Measurements from ENCODE around the gene OBP2B.

Gene OBP2B

GRCh38 chr9:133204993-133205336 lies 4.1 kb downstream of the OBP2B start:
- TF ChIP-seq EZH2 (IDR thresholded peaks at IDR 0.05) (no peak), POLR2AphosphoS5 (IDR thresholded peaks at IDR 0.05; ENCODE audit: borderline replicate concordance, low read depth, low read length) (no peak)
- no peaks in the 10 kb centered on the region for H3K36me3 ChIP-seq (ENCODE audit: insufficient read depth, low read length)
- H3K4me3 ChIP-seq, result no peak overlapping the region
- no peak overlapping the region for H3K9ac ChIP-seq (ENCODE audit: insufficient read length)
- no peak for DNase-seq (ENCODE audit: low read depth, low spot score)
- H3K9me3 ChIP-seq (ENCODE audit: low read depth, low read length), result no peaks in the 10 kb centered on the region
- H3K27ac ChIP-seq, result no peak overlapping the region

DNA sequence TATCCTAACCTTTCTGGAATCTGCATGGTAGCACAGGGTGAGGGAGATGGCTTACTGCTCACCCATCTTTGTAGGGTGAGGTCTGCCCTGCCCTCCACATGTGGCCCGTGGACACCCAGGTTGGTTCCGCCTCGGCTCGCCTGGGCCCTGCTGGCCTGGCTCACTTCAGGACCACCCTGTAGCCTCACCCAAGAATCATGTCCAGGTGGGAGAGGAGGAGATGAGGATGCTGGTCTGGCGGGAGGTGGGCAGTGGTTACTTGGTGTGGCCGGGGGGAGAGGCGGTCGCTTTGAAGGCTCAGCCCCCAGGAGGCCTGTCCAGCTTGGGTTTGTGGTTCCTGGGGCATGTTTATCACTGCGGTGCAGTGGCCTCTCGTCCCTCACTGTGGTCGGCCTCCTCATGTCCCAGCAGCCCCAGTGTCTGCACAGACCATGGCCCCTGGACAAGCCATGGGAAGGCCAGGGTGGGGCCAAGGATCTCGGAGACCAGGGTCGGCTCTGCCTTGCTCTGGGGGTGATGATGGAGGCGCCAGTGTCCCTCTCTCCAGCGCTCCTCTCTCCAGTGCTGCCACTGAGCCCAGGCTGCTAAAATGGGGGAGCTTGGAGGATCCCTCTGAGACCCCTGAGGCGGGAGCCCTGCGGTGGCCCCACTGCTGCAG lies 4.6 kb downstream of the OBP2B start:
- no peak overlapping the region for H3K27ac ChIP-seq
- H3K4me3 ChIP-seq, result no peak overlapping the region
- H3K36me3 ChIP-seq (ENCODE audit: insufficient read depth, low read length), result no peaks in the 10 kb centered on the region
- no peaks in the 10 kb centered on the region for H3K9me3 ChIP-seq (ENCODE audit: low read depth, low read length)
- TF ChIP-seq FOXP2 (optimal IDR thresholded peaks at IDR 0.05; ENCODE audit: control extremely low read depth, extremely low read length, insufficient read depth), result no peak
- TF ChIP-seq POLR2AphosphoS5 (IDR thresholded peaks at IDR 0.05; ENCODE audit: borderline replicate concordance, low read depth, low read length), result no peak
- TF ChIP-seq EZH2 (IDR thresholded peaks at IDR 0.05), result no peak
- H3K9ac ChIP-seq (ENCODE audit: insufficient read length), result no peak overlapping the region
- no peak for DNase-seq (ENCODE audit: low read depth, low spot score)

GRCh38 chr9:133203506-133204075 lies 5.5 kb downstream of the OBP2B start:
- Histone ChIP-seq H3K27ac (no peak overlapping the region), H3K9ac (ENCODE audit: insufficient read length) (no peak overlapping the region), H3K9me3 (ENCODE audit: low read depth, low read length) (no peaks in the 10 kb centered on the region), H3K4me3 (no peak overlapping the region), H3K36me3 (ENCODE audit: insufficient read depth, low read length) (no peaks in the 10 kb centered on the region)
- no peak for DNase-seq (ENCODE audit: low read depth, low spot score)
- no peak for TF ChIP-seq EZH2 (IDR thresholded peaks at IDR 0.05)
- no peak for TF ChIP-seq FOXP2 (optimal IDR thresholded peaks at IDR 0.05; ENCODE audit: control extremely low read depth, extremely low read length, insufficient read depth)
- TF ChIP-seq POLR2AphosphoS5 (IDR thresholded peaks at IDR 0.05; ENCODE audit: borderline replicate concordance, low read depth, low read length), result no peak

DNA sequence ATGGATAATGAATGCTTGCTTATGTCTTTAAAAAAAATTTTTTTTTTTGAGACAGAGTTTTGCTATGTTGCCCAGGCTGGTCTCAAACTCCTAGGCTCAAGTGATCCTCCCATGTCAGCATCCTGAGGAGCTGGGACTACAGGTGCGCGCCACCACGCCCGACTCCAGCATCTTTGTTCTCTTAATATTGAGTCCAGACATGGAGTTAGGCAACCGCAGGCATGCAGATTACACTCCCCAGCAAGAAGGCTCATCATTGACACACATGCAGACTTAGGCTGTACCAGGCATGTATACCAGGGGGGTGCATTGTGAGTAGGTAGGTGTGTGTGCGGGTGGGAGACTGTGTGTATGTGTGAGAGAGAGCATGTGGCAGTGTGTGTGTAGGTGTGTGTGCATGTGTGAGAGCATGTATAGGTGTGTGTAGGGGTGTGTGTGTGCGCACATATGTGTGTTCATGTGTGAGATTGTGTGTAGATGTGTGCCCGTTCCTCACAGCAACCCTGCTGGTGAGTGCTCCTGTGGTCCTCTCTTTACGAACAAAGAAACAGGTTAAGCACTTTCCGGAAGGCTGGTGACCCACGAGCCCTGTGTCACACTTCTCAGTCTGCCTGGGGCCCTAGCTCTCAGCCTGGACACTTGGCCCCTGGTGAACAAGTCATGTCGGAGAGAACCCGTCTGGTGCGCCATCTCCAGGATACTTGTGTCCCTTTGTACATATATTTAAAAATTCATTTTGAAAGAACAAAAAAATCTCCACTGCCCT lies 6.2 kb downstream of the OBP2B start:
- Histone ChIP-seq H3K27ac (no peak overlapping the region), H3K36me3 (ENCODE audit: insufficient read depth, low read length) (no peaks in the 10 kb centered on the region), H3K9ac (ENCODE audit: insufficient read length) (no peak overlapping the region), H3K9me3 (ENCODE audit: low read depth, low read length) (no peaks in the 10 kb centered on the region), H3K4me3 (no peak overlapping the region)
- TF ChIP-seq EZH2 (IDR thresholded peaks at IDR 0.05) (no peak), FOXP2 (optimal IDR thresholded peaks at IDR 0.05; ENCODE audit: control extremely low read depth, extremely low read length, insufficient read depth) (no peak), POLR2AphosphoS5 (IDR thresholded peaks at IDR 0.05; ENCODE audit: borderline replicate concordance, low read depth, low read length) (no peak)
- no peak for DNase-seq (ENCODE audit: low read depth, low spot score)

DNA sequence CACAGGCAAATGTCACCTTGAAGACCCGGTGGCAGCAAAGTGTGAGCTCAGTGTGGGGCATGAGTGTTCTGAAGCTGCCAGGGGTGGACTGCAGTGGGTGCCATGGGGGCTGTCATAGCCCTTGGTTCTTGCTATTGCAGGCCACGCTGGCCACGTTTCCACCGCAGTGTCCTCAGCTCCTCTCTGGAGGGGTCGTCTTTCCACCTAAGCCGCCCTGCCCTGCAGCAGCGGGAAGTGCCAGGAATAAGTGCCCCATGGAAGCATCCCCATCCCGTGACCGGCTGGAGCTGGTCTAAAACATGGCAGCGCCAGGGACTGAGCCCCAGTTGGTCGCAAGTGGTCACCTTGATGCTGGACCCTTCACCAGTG lies 6.9 kb downstream of the OBP2B start:
- H3K9ac ChIP-seq (ENCODE audit: insufficient read length), result no peak overlapping the region
- no peaks in the 10 kb centered on the region for H3K9me3 ChIP-seq (ENCODE audit: low read depth, low read length)
- no peak overlapping the region for H3K4me3 ChIP-seq
- no peaks in the 10 kb centered on the region for H3K36me3 ChIP-seq (ENCODE audit: insufficient read depth, low read length)
- no peak for TF ChIP-seq FOXP2 (optimal IDR thresholded peaks at IDR 0.05; ENCODE audit: control extremely low read depth, extremely low read length, insufficient read depth)
- no peak for TF ChIP-seq EZH2 (IDR thresholded peaks at IDR 0.05)
- no peak for TF ChIP-seq POLR2AphosphoS5 (IDR thresholded peaks at IDR 0.05; ENCODE audit: borderline replicate concordance, low read depth, low read length)
- no peak for DNase-seq (ENCODE audit: low read depth, low spot score)
- H3K27ac ChIP-seq, result no peak overlapping the region

DNA sequence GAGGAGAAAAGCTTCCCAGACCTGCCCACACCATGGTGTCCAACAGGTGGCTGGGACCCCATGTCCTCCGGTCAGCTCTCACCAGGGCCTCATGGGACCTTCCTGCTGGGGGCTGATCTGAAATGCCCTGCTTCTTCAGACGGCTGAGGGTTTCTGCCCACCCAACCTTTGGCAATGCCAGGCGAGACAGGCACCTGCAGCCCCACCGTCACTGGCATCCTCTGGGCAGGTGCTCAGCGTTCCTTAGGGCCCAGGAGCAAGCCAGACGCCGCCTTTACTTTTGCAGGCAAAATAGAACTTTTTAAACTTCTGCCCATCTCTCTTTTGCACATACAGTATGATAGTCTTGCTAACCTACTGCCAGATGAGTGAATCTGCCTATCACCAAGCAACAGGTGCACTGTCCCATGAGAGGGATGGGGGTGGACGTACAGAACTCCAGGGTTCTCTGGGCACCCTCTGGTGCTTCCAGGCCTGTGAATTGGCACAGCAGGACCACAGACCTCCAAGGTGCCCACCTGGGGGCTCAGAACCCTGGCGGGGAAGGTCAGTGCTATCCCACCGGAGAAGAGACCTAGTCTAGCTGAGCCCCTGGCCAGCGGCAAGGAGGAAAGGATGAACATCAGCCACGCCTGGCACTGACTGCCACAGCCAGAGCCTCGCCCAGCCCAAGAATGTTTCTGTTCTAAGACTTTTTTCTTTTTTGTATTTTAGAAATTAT lies 7.5 kb downstream of the OBP2B start:
- Histone ChIP-seq H3K9me3 (ENCODE audit: low read depth, low read length) (no peaks in the 10 kb centered on the region), H3K27ac (no peak overlapping the region)

GRCh38 chr9:133200631-133201030 lies 8.4 kb downstream of the OBP2B start:
- Histone ChIP-seq H3K9me3 (ENCODE audit: low read depth, low read length) (no peaks in the 10 kb centered on the region), H3K4me3 (no peak overlapping the region), H3K36me3 (ENCODE audit: insufficient read depth, low read length) (no peaks in the 10 kb centered on the region), H3K9ac (ENCODE audit: insufficient read length) (no peak overlapping the region), H3K27ac (no peak overlapping the region)
- no peak for TF ChIP-seq FOXP2 (optimal IDR thresholded peaks at IDR 0.05; ENCODE audit: control extremely low read depth, extremely low read length, insufficient read depth)
- TF ChIP-seq EZH2 (IDR thresholded peaks at IDR 0.05), result no peak
- TF ChIP-seq POLR2AphosphoS5 (IDR thresholded peaks at IDR 0.05; ENCODE audit: borderline replicate concordance, low read depth, low read length), result no peak
- DNase-seq (ENCODE audit: low read depth, low spot score), result no peak

More for the DNA sequence above, 7.5 kb downstream of the OBP2B start:
- DNase-seq (ENCODE audit: low read depth, low spot score), result no peak
- TF ChIP-seq EZH2 (IDR thresholded peaks at IDR 0.05), result no peak
- no peak for TF ChIP-seq FOXP2 (optimal IDR thresholded peaks at IDR 0.05; ENCODE audit: control extremely low read depth, extremely low read length, insufficient read depth)
- no peak for TF ChIP-seq POLR2AphosphoS5 (IDR thresholded peaks at IDR 0.05; ENCODE audit: borderline replicate concordance, low read depth, low read length)
- no peaks in the 10 kb centered on the region for H3K36me3 ChIP-seq (ENCODE audit: insufficient read depth, low read length)
- H3K9ac ChIP-seq (ENCODE audit: insufficient read length), result no peak overlapping the region
- H3K4me3 ChIP-seq, result no peak overlapping the region

DNA sequence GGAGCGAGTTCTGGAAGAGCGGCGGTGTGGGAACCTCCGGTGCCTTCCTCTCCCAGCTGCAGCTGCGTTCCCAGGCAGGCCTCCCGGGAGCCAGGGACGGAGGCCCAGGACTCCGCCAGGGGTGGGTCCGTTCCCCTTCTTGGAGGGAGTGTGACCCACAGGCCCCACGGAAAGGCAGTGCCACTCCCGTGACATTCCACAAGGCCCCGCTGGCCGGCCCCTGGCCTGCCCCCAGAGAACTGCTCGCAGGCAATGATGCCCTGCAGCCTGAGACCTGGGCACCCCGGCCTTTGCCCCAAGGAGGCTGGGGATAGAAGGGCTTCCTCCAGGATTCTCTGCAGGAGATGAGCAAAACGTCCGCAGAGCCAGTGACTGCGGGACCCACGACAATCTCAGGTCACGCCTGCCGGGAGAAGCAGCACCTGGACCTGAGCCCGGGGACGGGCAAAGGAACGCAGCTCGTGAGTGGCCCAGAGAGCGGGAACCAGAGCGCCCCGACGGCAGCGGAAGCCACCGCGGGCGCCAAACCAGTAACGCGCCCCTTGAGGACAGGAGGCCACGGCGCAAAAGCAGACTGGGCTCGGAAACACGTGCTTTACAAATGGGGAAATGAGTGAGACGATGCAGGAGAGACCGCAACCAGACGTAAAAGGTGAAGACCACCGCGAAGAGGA lies 9.3 kb downstream of the OBP2B start:
- Histone ChIP-seq H3K4me3 (no peak overlapping the region), H3K27ac (no peak overlapping the region), H3K9me3 (ENCODE audit: low read depth, low read length) (no peaks in the 10 kb centered on the region; the same call in none of the 2 replicates), H3K36me3 (ENCODE audit: insufficient read depth, low read length) (no peaks in the 10 kb centered on the region), H3K9ac (ENCODE audit: insufficient read length) (no peak overlapping the region)
- DNase-seq (ENCODE audit: low read depth, low spot score), result no peak
- no peak for TF ChIP-seq FOXP2 (optimal IDR thresholded peaks at IDR 0.05; ENCODE audit: control extremely low read depth, extremely low read length, insufficient read depth)
- no peak for TF ChIP-seq POLR2AphosphoS5 (IDR thresholded peaks at IDR 0.05; ENCODE audit: borderline replicate concordance, low read depth, low read length)
- TF ChIP-seq EZH2 (IDR thresholded peaks at IDR 0.05), result no peak
